HepG2 (cell line): ENCODE data around the gene ABCC1. TPM values are rescaled to one million over a fixed set of nuclear protein-coding genes. Genes with fewer than 3 reads are reported as not detected.
A peak's percentile ranks its signal among the peaks of the same experiment; 100 is the strongest.

Experiments
- ATAC-seq: fragments of 200-7000 bp; cut with Tn5 transposase; 3 replicates; pipeline ENCODE4 v1.9.1; 2020; ENCODE audit warnings: mild to moderate bottlenecking, moderate library complexity
- BruUV-seq: library from RNA; stranded (reverse); fragments of 400-500 nt; replicated peaks from 2 replicates; lab custom pipeline; 2021; lab: Mats Ljungman, UMichigan
- CTCF ChIA-PET: fragments of 300-600 bp; formaldehyde crosslinking; extraction: SDS; loops from one replicate; lab custom pipeline; 2021; ENCODE audit warnings: low total read pairs, inconsistent platforms, low intra/inter-chr PET ratio; lab: Yijun Ruan, JAX
- POLR2A ChIA-PET: fragments of 350-600 bp; sonication (Branson Sonifier 250); formaldehyde crosslinking; loops from one replicate; lab custom pipeline; 2020; ENCODE audit warnings: antibody characterized with exemption, inconsistent platforms; lab: Yijun Ruan, JAX
- DNase-seq: peaks from one replicate; pipeline ENCODE4 v3.0.0-alpha.2; 2015; ENCODE audit warnings: low spot score
- FAIRE-seq: peaks from 3 replicates; lab custom pipeline; 2011; peaks lifted over from hg19 to GRCh38; lab: Jason Lieb, UNC
- H2AFZ ChIP-seq: one replicate; pipeline ENCODE4 v1.6.1; 2011; ENCODE audit warnings: low read length, inconsistent platforms
- H3K27ac ChIP-seq: fragments of 300-600 bp; 3 replicates; pipeline ENCODE4 v1.8.0; 2011; ENCODE audit warnings: mixed run types, mild to moderate bottlenecking, mixed read lengths, low read length, inconsistent platforms; ENCODE audit not compliant: insufficient read depth; ENCODE audit errors: extremely low read length
- H3K27me3 ChIP-seq, 2 experiments: fragments of 200-600 bp in 1 of 2; 2 replicates in 1 of 2; 3 replicates in 1 of 2; pipeline versions ENCODE4 v1.6.0 to v1.8.0; 2011; ENCODE audit warnings: low read length in 2 of 2, mild to moderate bottlenecking in 2 of 2, moderate library complexity in 2 of 2, inconsistent platforms in 1 of 2; ENCODE audit not compliant: insufficient read depth in 2 of 2, control insufficient read depth in 1 of 2
- H3K36me3 ChIP-seq, 2 experiments: fragments of 200-600 bp in 1 of 2; replicated peaks in 1 of 2; 2 replicates in 1 of 2; 3 replicates in 1 of 2; pipeline versions ENCODE4 v1.5.1 to v1.8.0; 2011; ENCODE audit warnings: low read length in 2 of 2, inconsistent platforms in 1 of 2; ENCODE audit not compliant: insufficient read depth in 2 of 2, control insufficient read depth in 1 of 2
- H3K4me1 ChIP-seq: 2 replicates; pipeline ENCODE4 v1.5.1; 2012; ENCODE audit warnings: low read length, inconsistent platforms; ENCODE audit not compliant: insufficient read depth
- H3K4me2 ChIP-seq: 2 replicates; pipeline ENCODE4 v1.6.0; 2011; ENCODE audit warnings: low read depth, low read length, inconsistent platforms
- H3K4me3 ChIP-seq, 3 experiments: fragments of 200-600 bp in 1 of 3; sonication (generic), shearing (Covaris generic) in 1 of 3; replicated peaks in 1 of 3; 2 replicates each; pipeline ENCODE4 v1.5.1; 2011 to 2016; ENCODE audit warnings: low read length in 3 of 3, inconsistent platforms in 2 of 3, low read depth in 2 of 3, mild to moderate bottlenecking in 2 of 3, control low read depth in 1 of 3, mixed read lengths in 1 of 3; ENCODE audit not compliant: insufficient read depth in 1 of 3
- H3K79me2 ChIP-seq: one replicate; pipeline ENCODE4 v1.6.1; 2011; ENCODE audit warnings: low read length, inconsistent platforms; ENCODE audit not compliant: insufficient read depth
- H3K9ac ChIP-seq: 2 replicates; pipeline ENCODE4 v1.6.0; 2011; ENCODE audit warnings: mild to moderate bottlenecking, low read depth, low read length, inconsistent platforms; ENCODE audit not compliant: insufficient read depth
- H3K9me3 ChIP-seq: 2 replicates; pipeline ENCODE4 v1.5.1; 2012; ENCODE audit warnings: mild to moderate bottlenecking, low read length
- H4K20me1 ChIP-seq: 2 replicates; pipeline ENCODE4 v1.6.0; 2011; ENCODE audit warnings: inconsistent platforms, mild to moderate bottlenecking, low read length, moderate library complexity; ENCODE audit not compliant: insufficient read depth
- GABPB1 ChIP-seq: IDR thresholded peaks from 2 replicates; pipeline ENCODE4 v1.6.1; 2016; ENCODE audit warnings: mild to moderate bottlenecking, missing genetic modification reagents, moderate library complexity, missing compliant biosample characterization
- JUND ChIP-seq: sonication (generic); formaldehyde crosslinking; IDR thresholded peaks from 2 replicates; pipeline ENCODE4 v1.8.0; 2022; ENCODE audit warnings: mild to moderate bottlenecking, missing genetic modification reagents
- KDM4B ChIP-seq: sonication (generic); formaldehyde crosslinking; IDR thresholded peaks from 2 replicates; pipeline ENCODE4 v1.4.0; 2020; ENCODE audit warnings: missing genetic modification reagents
- NR0B2 ChIP-seq: sonication (generic); formaldehyde crosslinking; IDR thresholded peaks from 2 replicates; pipeline ENCODE4 v1.4.0; 2020; ENCODE audit warnings: mild to moderate bottlenecking, missing genetic modification reagents
- PHF21A ChIP-seq: sonication (generic); formaldehyde crosslinking; IDR thresholded peaks from 2 replicates; pipeline ENCODE4 v1.5.0; 2020; ENCODE audit warnings: mild to moderate bottlenecking, missing genetic modification reagents
- SMAD1 ChIP-seq: sonication (generic); formaldehyde crosslinking; IDR thresholded peaks from 2 replicates; pipeline ENCODE4 v1.4.0; 2020; ENCODE audit warnings: missing genetic modification reagents, low read depth, mild to moderate bottlenecking, borderline replicate concordance
- ZBTB4 ChIP-seq: sonication (generic); formaldehyde crosslinking; IDR thresholded peaks from 2 replicates; pipeline ENCODE4 v1.4.0; 2020; ENCODE audit warnings: missing genetic modification reagents, mild to moderate bottlenecking, borderline replicate concordance
- ZFP91 ChIP-seq: sonication (generic); formaldehyde crosslinking; IDR thresholded peaks from 2 replicates; pipeline ENCODE4 v1.9.0; 2022; ENCODE audit warnings: missing genetic modification reagents, mild to moderate bottlenecking, borderline replicate concordance
- ZGPAT ChIP-seq: IDR thresholded peaks from 2 replicates; pipeline ENCODE4 v1.6.1; 2016; ENCODE audit warnings: mild to moderate bottlenecking
- ZNF224 ChIP-seq: sonication (generic); formaldehyde crosslinking; IDR thresholded peaks from 2 replicates; pipeline ENCODE4 v1.5.0; 2020; ENCODE audit warnings: mild to moderate bottlenecking, missing genetic modification reagents
- ZNF329 ChIP-seq: sonication (generic); formaldehyde crosslinking; IDR thresholded peaks from 2 replicates; pipeline ENCODE4 v1.9.0; 2021; ENCODE audit warnings: low read depth, mild to moderate bottlenecking, missing genetic modification reagents
- ZNF83 ChIP-seq: sonication (generic); formaldehyde crosslinking; IDR thresholded peaks from 2 replicates; pipeline ENCODE4 v1.4.0; 2020; ENCODE audit warnings: missing genetic modification reagents, mild to moderate bottlenecking, borderline replicate concordance
- WGBS: methylation state at CpG from one replicate; pipeline ENCODE4 v1.1.6; 2017; ENCODE audit warnings: low lambda C conversion rate; 5-methylcytosine and 5-hydroxymethylcytosine counted together
- in situ Hi-C: cut with HindIII; loops from 2 replicates; pipeline ENCODE4 v1.10.0; 2017; ENCODE audit warnings: low pct_unique_long_range_greater_than_20kb; ENCODE audit not compliant: extremely low pct_ligation_motif_present
- intact Hi-C: fragments of 100-400 bp; cut with micrococcal nuclease; formaldehyde crosslinking; loops from one replicate; pipeline ENCODE4 v1.10.0; 2022; ENCODE audit not compliant: unreplicated experiment
- polyA plus RNA-seq, 8 experiments: library from polyadenylated mRNA; depleted of rRNA in 3 of 8; stranded (reverse) in 7 of 8; unstranded in 1 of 8; fragments of >200 nt; fragmentation: Illumina TruSeq in 4 of 8; extraction: Trizol in 4 of 8; gene quantifications; 2 replicates each; pipeline versions ENCODE4 v1.2.1 to v1.2.3, GENCODE V29; 2011 to 2016; ENCODE audit warnings: low read depth in 4 of 8, missing spikeins in 1 of 8, mixed read lengths in 1 of 8; ENCODE audit not compliant: insufficient read depth in 1 of 8
- total RNA-seq, 5 experiments: library from RNA; depleted of rRNA; stranded (reverse); fragments of >200 nt; fragmentation: Illumina TruSeq; extraction: Trizol; gene quantifications; 2 replicates each; pipeline ENCODE4 v1.2.3, GENCODE V29; 2016; ENCODE audit warnings: low read depth in 1 of 5

The ABCC1 gene
- total and polyA plus RNA-seq, 2 of the 13 experiments (the other 11 are each of a cell fraction or from before 2014, with no cell fraction given) = 13.0 to 30.6 TPM

GRCh38 chr16:15996432-15997109 is 47.2 kb downstream of the ABCC1 start:
- H3K4me3 ChIP-seq = 0 out of 6 replicates have a peak overlapping the region, but pooled peaks of 1 of the 3 experiments have one; percentile 1
- peak; percentile 99 for DNase-seq
- ChIA-PET CTCF (no interaction called here), POLR2A (interaction anchor here (0.7 to 3.9 kb wide), 8 partner anchors 18 to 389 kb away, joined by 3 to 25 read pairs (median 4); partner anchors contain the start of gene CEP20)
- peak; percentile 84 for FAIRE-seq
- peaks cover 6 to 13% of the 10 kb centered on the region in 2 experiments; a peak in 3 of 5 replicates for H3K36me3 ChIP-seq
- H3K27ac ChIP-seq = peak overlapping the region; percentile 7
- WGBS = 22% methylated on average over 8 of the region's 8 CpGs
- no peak overlapping the region for H2AFZ ChIP-seq
- peak overlapping the region; percentile 38 for H3K4me2 ChIP-seq
- BruUV-seq = no TSS peak
- intact Hi-C loops = loop anchor here (1.0 to 5.0 kb wide), 3 partner anchors 26 to 131 kb away; no protein-coding TSS in a partner anchor
- H3K4me1 ChIP-seq = peaks cover 41% of the 10 kb centered on the region
- H3K79me2 ChIP-seq = peaks cover 19% of the 10 kb centered on the region
- H4K20me1 ChIP-seq = peaks cover 47% of the 10 kb centered on the region
- in situ Hi-C loops = no loop called here
- H3K9ac ChIP-seq = no peak overlapping the region
- no peaks in the 10 kb centered on the region for H3K9me3 ChIP-seq
- peak; percentile 85 for ATAC-seq
- H3K27me3 ChIP-seq = no peaks in the 10 kb centered on the region
- peak; percentile 71; the same call in 1 of the 2 replicates for TF ChIP-seq PHF21A (CRISPR knock-in tag)
- peak; percentile 89 for TF ChIP-seq NR0B2 (CRISPR knock-in tag)
- TF ChIP-seq ZBTB4 (CRISPR knock-in tag) = peak; percentile 94
- TF ChIP-seq GABPB1 (CRISPR knock-in tag) = peak; percentile 38; the same call in 1 of the 2 replicates
- peak; percentile 81; the same call in 1 of the 2 replicates for TF ChIP-seq KDM4B (CRISPR knock-in tag)
- 0 out of 2 replicates have a peak, but pooled peaks have one; percentile 71 for TF ChIP-seq SMAD1 (CRISPR knock-in tag)
- TF ChIP-seq ZFP91 = peak; percentile 79
- TF ChIP-seq ZNF83 = peak; percentile 86; the same call in 1 of the 2 replicates
- TF ChIP-seq JUND (CRISPR knock-in tag) = peak; percentile 100
- peak; percentile 78 for TF ChIP-seq ZGPAT (CRISPR knock-in tag)
- 0 out of 2 replicates have a peak, but pooled peaks have one; percentile 49 for TF ChIP-seq ZNF224
- no peak for TF ChIP-seq ZNF329 (CRISPR knock-in tag)
